HG02938 (cell line): ENCODE measurements around the gene ZNF687.
"Not testable (repeated sequence)": the region's sequence is repeated elsewhere in the genome, so short reads cannot be mapped to it uniquely, and the experiment has no call there.

Source experiments
- ATAC-seq: cut with Tn5 transposase; IDR thresholded peaks from one replicate; pipeline ENCODE4 v1.9.1; 2021; ENCODE audit warnings: mild to moderate bottlenecking, moderate library complexity; ENCODE audit not compliant: unreplicated experiment

The ZNF687 gene

GRCh38 chr1:151281969-151282882 is at the start of gene ZNF687:
Gene ZNF687 (plus strand): TSS chr1:151282299. CDS start chr1:151286292, 3,993 bp downstream.
- ATAC-seq: peak; percentile 89

- ATAC-seq: no peak
Observed at GRCh38 chr1:151235235-151235634, 46.9 kb upstream of the ZNF687 start.

- ATAC-seq: no peak
Observed at GRCh38 chr1:151237678-151238466, 44.2 kb upstream of the ZNF687 start.

GRCh38 chr1:151238467-151238739 is 43.7 kb upstream of the ZNF687 start:
- no peak for ATAC-seq

GRCh38 chr1:151242442-151242841 is 39.7 kb upstream of the ZNF687 start:
- ATAC-seq: no peak

- ATAC-seq: no peak
Observed at GRCh38 chr1:151243683-151244216, 38.3 kb upstream of the ZNF687 start.

GRCh38 chr1:151246786-151247185 is 35.3 kb upstream of the ZNF687 start:
- ATAC-seq: no peak

- peak; percentile 42 for ATAC-seq
Observed at GRCh38 chr1:151251656-151252470, 30.2 kb upstream of the ZNF687 start.

GRCh38 chr1:151254217-151255213 is 27.6 kb upstream of the ZNF687 start, which contains the start of gene PSMD4:
Gene PSMD4 (plus strand): TSS chr1:151254734. CDS start chr1:151254783, 49 bp downstream.
- ATAC-seq: peak; percentile 92

- ATAC-seq: no peak
Observed at GRCh38 chr1:151255381-151255780, 26.7 kb upstream of the ZNF687 start.

GRCh38 chr1:151259351-151259750 is 22.7 kb upstream of the ZNF687 start:
- ATAC-seq: no peak

GRCh38 chr1:151265446-151266236 is 16.5 kb upstream of the ZNF687 start:
- ATAC-seq: no peak

GRCh38 chr1:151266315-151266714 is 15.8 kb upstream of the ZNF687 start:
- ATAC-seq: no peak

- no peak for ATAC-seq
Observed at GRCh38 chr1:151266821-151267220, 15.3 kb upstream of the ZNF687 start.

GRCh38 chr1:151267760-151268159 is 14.3 kb upstream of the ZNF687 start:
- ATAC-seq: no peak

- no peak for ATAC-seq
Observed at GRCh38 chr1:151273924-151274466, 8.1 kb upstream of the ZNF687 start.

- not testable (repeated sequence) for ATAC-seq
Observed at GRCh38 chr1:151275341-151275740, 6.8 kb upstream of the ZNF687 start.

- ATAC-seq: no peak
Observed at GRCh38 chr1:151277249-151277648, 4.8 kb upstream of the ZNF687 start.
